Measurements from ENCODE around the gene ITPK1.

ITPK1 gene

DNA sequence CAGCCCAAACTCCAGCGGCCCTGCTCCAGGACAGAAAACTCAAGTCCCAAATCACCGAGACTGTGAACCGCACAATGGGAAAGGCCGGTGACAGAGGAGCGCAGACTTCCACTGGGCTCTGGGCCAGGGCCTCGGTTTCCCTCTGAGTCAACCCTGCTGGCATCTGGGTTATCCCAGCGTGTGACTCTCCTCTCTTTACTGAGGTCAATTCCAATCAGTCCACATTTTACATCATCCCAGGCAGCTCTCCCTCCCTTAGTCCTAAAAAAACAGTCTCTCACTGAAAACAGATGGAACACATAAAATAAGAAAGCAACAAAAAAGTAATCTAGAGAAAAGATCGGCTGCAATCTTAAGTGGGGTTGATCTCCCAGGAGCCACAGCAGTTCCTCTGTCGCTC is 36.9 kb downstream of the ITPK1 start:
- Histone ChIP-seq H3K4ac (ENCODE audit: low read depth in 1 of 2, low read length in 2 of 2) (no peak overlapping the region), H3K18ac (ENCODE audit: low read depth in 1 of 2, low read length in 2 of 2) (no peak overlapping the region), H2BK5ac (ENCODE audit: low read depth, low read length, poor library complexity, severe bottlenecking) (no peak overlapping the region), H2BK12ac (ENCODE audit: low read length in 2 of 2) (no peak overlapping the region), H3K4me2 (ENCODE audit: low read length, poor library complexity, severe bottlenecking) (no peak overlapping the region), H2AFZ (ENCODE audit: low read depth, low read length) (no peak overlapping the region), H4K8ac (ENCODE audit: low read length) (no peak overlapping the region), H3K23ac (ENCODE audit: low read length in 2 of 2) (no peak overlapping the region), H3K79me1 (replicated peaks; ENCODE audit: low read length, poor library complexity, severe bottlenecking) (peaks cover 36% of the 10 kb centered on the region), H2BK120ac (ENCODE audit: low read depth, low read length) (no peak overlapping the region), H3K9ac (ENCODE audit: low read length) (peak overlapping the region; percentile 54), H3K27ac (ENCODE audit: low read length, poor library complexity, severe bottlenecking) (no peak overlapping the region), H2AK5ac (ENCODE audit: low read length, severe bottlenecking) (no peak overlapping the region), H3K4me3 (ENCODE audit: insufficient read depth in 1 of 2, low read depth in 1 of 2, low read length in 2 of 2) (no peak overlapping the region), H2BK15ac (ENCODE audit: low read depth, poor library complexity, severe bottlenecking) (no peak overlapping the region), H3K27me3 (ENCODE audit: control insufficient read depth in 1 of 2, insufficient read depth in 1 of 2, low read length in 2 of 2) (peaks cover 0 to 8% of the 10 kb centered on the region in 2 experiments), H3K9me3 (ENCODE audit: control insufficient read depth, low read length) (no peaks in the 10 kb centered on the region), H4K91ac (ENCODE audit: low read length) (no peak overlapping the region), H3K4me1 (ENCODE audit: control insufficient read depth, insufficient read depth, low read depth, low read length) (peaks cover 14% of the 10 kb centered on the region), H3K36me3 (ENCODE audit: control insufficient read depth in 1 of 2, insufficient read depth in 2 of 2, low read depth in 1 of 2, low read length in 2 of 2) (no peaks in the 10 kb centered on the region), H3K14ac (ENCODE audit: low read length in 2 of 2) (no peak overlapping the region)
- no peak for DNase-seq
- 86% methylated on average over 9 of the region's 9 CpGs for WGBS

DNA sequence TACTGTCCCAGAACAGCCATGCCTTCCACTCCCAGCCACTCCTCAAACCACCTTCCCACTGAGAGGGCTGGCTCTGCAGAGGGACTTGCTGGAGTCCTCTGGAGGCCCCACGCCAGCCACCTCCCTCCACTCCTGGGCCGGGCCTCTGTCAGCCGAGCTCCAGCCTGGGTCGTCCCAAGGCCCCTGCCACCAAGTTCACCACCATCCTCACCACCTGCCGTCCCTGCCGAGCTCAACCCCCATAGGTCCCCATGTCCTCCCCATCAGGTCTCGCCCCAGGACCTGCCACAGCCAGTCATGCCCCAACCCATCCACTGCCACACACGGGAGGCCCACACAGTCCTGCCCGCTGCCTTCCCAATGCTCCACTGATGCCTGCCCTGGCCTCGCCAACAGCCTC is 39.0 kb downstream of the ITPK1 start:
- no peak overlapping the region for H3K4ac ChIP-seq (ENCODE audit: low read depth in 1 of 2, low read length in 2 of 2)

DNA sequence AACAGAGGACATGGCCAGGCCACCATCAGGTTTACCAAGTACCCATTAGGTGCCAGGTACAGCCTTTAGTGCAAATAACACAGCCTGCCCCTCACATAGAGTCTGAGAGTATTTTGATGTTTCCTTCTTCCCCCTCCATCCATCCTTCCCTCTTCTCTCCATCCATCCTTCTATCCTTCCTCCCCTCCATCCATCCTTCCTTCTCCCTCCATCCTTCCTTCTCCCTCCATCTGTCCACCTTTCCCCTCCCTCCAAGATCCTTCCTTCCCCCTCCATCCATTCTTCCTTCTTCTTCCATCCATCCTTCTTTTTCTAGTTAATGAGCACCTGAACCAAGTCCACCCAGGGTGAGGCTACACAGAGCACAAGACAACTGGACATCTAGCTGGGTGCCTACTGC is 39.8 kb downstream of the ITPK1 start:
- Histone ChIP-seq H3K9me3 (ENCODE audit: control insufficient read depth, low read length) (no peaks in the 10 kb centered on the region), H3K4me3 (ENCODE audit: insufficient read depth in 1 of 2, low read depth in 1 of 2, low read length in 2 of 2) (no peak overlapping the region), H2AFZ (ENCODE audit: low read depth, low read length) (no peak overlapping the region), H2AK5ac (ENCODE audit: low read length, severe bottlenecking) (no peak overlapping the region), H3K23ac (ENCODE audit: low read length in 2 of 2) (peak overlapping the region in 1 of 2 experiments; percentile 48), H3K4me2 (ENCODE audit: low read length, poor library complexity, severe bottlenecking) (no peak overlapping the region), H3K4me1 (ENCODE audit: control insufficient read depth, insufficient read depth, low read depth, low read length) (peaks cover 10% of the 10 kb centered on the region), H2BK120ac (ENCODE audit: low read depth, low read length) (no peak overlapping the region), H3K27ac (ENCODE audit: low read length, poor library complexity, severe bottlenecking) (no peak overlapping the region), H3K9ac (ENCODE audit: low read length) (no peak overlapping the region), H3K36me3 (ENCODE audit: control insufficient read depth in 1 of 2, insufficient read depth in 2 of 2, low read depth in 1 of 2, low read length in 2 of 2) (no peaks in the 10 kb centered on the region), H3K14ac (ENCODE audit: low read length in 2 of 2) (peak overlapping the region in 1 of 2 experiments; percentile 35), H2BK15ac (ENCODE audit: low read depth, poor library complexity, severe bottlenecking) (no peak overlapping the region), H3K18ac (ENCODE audit: low read depth in 1 of 2, low read length in 2 of 2) (no peak overlapping the region), H4K8ac (ENCODE audit: low read length) (no peak overlapping the region), H2BK12ac (ENCODE audit: low read length in 2 of 2) (no peak overlapping the region), H4K91ac (ENCODE audit: low read length) (no peak overlapping the region), H3K4ac (ENCODE audit: low read depth in 1 of 2, low read length in 2 of 2) (no peak overlapping the region), H2BK5ac (ENCODE audit: low read depth, low read length, poor library complexity, severe bottlenecking) (no peak overlapping the region), H3K79me1 (replicated peaks; ENCODE audit: low read length, poor library complexity, severe bottlenecking) (peaks cover 19% of the 10 kb centered on the region), H3K27me3 (ENCODE audit: control insufficient read depth in 1 of 2, insufficient read depth in 1 of 2, low read length in 2 of 2) (peaks cover 0 to 8% of the 10 kb centered on the region in 2 experiments)
- DNase-seq = no peak

More for the DNA sequence above, 39.0 kb downstream of the ITPK1 start:
- Histone ChIP-seq H3K27me3 (ENCODE audit: control insufficient read depth in 1 of 2, insufficient read depth in 1 of 2, low read length in 2 of 2) (peaks cover 0 to 8% of the 10 kb centered on the region in 2 experiments), H2BK120ac (ENCODE audit: low read depth, low read length) (no peak overlapping the region), H2BK15ac (ENCODE audit: low read depth, poor library complexity, severe bottlenecking) (no peak overlapping the region), H2BK12ac (ENCODE audit: low read length in 2 of 2) (no peak overlapping the region), H3K9ac (ENCODE audit: low read length) (no peak overlapping the region), H3K4me2 (ENCODE audit: low read length, poor library complexity, severe bottlenecking) (no peak overlapping the region), H3K36me3 (ENCODE audit: control insufficient read depth in 1 of 2, insufficient read depth in 2 of 2, low read depth in 1 of 2, low read length in 2 of 2) (no peaks in the 10 kb centered on the region), H3K9me3 (ENCODE audit: control insufficient read depth, low read length) (no peaks in the 10 kb centered on the region), H3K27ac (ENCODE audit: low read length, poor library complexity, severe bottlenecking) (no peak overlapping the region), H2BK5ac (ENCODE audit: low read depth, low read length, poor library complexity, severe bottlenecking) (no peak overlapping the region), H3K14ac (ENCODE audit: low read length in 2 of 2) (no peak overlapping the region), H2AK5ac (ENCODE audit: low read length, severe bottlenecking) (no peak overlapping the region), H4K8ac (ENCODE audit: low read length) (no peak overlapping the region), H3K23ac (ENCODE audit: low read length in 2 of 2) (no peak overlapping the region), H4K91ac (ENCODE audit: low read length) (no peak overlapping the region), H3K79me1 (replicated peaks; ENCODE audit: low read length, poor library complexity, severe bottlenecking) (peaks cover 20% of the 10 kb centered on the region), H3K4me3 (ENCODE audit: insufficient read depth in 1 of 2, low read depth in 1 of 2, low read length in 2 of 2) (no peak overlapping the region), H3K18ac (ENCODE audit: low read depth in 1 of 2, low read length in 2 of 2) (no peak overlapping the region), H2AFZ (ENCODE audit: low read depth, low read length) (no peak overlapping the region), H3K4me1 (ENCODE audit: control insufficient read depth, insufficient read depth, low read depth, low read length) (peaks cover 12% of the 10 kb centered on the region)
- no peak for DNase-seq
- 93% methylated on average over 10 of the region's 10 CpGs for WGBS

DNA sequence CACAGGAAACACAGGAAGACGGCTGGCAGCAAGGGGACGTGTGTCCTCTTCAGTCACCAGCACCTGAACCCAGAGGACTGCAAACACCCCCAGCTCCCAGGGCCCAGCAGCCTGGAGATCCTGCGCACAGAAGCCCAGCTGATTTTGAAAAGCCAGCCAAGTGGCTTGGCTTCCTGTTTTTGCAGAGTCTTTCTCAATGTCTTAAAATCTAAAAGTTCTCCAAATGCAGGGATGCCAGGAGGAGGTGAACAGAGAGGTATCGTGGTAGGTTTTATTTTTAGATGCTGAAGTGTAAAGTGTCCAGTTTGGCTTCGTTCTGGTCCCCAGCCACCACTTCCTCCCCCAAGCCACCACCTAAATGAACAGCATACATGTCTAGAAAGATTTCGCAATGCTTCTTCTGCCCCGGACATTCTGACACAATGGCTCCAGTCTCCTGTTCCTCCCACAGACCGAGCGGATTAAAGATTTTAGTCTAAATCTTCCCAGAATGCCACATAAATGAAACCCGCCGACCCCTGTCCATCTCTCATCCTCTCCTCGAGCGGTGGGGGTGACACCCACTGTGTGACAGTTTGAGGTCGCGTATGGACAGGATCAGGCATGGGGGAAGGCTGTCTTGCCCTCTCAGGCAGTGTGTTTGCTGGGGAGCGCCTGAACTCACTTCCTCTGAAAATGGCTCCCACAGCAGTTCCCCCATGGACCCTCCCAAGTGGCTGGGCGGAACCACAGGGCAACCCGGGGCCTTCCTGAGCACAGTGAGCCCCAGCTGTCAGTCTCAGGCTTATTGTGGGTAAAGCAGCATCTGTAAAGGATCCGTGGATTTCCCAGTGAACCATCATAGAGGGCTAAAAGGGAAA is 41.6 kb downstream of the ITPK1 start:
- H4K91ac ChIP-seq (ENCODE audit: low read length) = no peak overlapping the region
- H3K4me2 ChIP-seq (ENCODE audit: low read length, poor library complexity, severe bottlenecking) = no peak overlapping the region
- H3K4me3 ChIP-seq (ENCODE audit: insufficient read depth in 1 of 2, low read depth in 1 of 2, low read length in 2 of 2) = peak overlapping the region in 1 of 2 experiments; percentile 42
- H3K23ac ChIP-seq (ENCODE audit: low read length in 2 of 2) = no peak overlapping the region
- no peaks in the 10 kb centered on the region for H3K9me3 ChIP-seq (ENCODE audit: control insufficient read depth, low read length)
- H3K14ac ChIP-seq (ENCODE audit: low read length in 2 of 2) = no peak overlapping the region
- no peak overlapping the region for H3K27ac ChIP-seq (ENCODE audit: low read length, poor library complexity, severe bottlenecking)
- no peak overlapping the region for H2AFZ ChIP-seq (ENCODE audit: low read depth, low read length)
- no peak overlapping the region for H2BK5ac ChIP-seq (ENCODE audit: low read depth, low read length, poor library complexity, severe bottlenecking)
- H3K79me1 ChIP-seq (replicated peaks; ENCODE audit: low read length, poor library complexity, severe bottlenecking) = peaks cover 10% of the 10 kb centered on the region
- no peak overlapping the region for H2BK120ac ChIP-seq (ENCODE audit: low read depth, low read length)
- H3K36me3 ChIP-seq (ENCODE audit: control insufficient read depth in 1 of 2, insufficient read depth in 2 of 2, low read depth in 1 of 2, low read length in 2 of 2) = no peaks in the 10 kb centered on the region
- no peak overlapping the region for H2BK15ac ChIP-seq (ENCODE audit: low read depth, poor library complexity, severe bottlenecking)
- no peak overlapping the region for H3K4ac ChIP-seq (ENCODE audit: low read depth in 1 of 2, low read length in 2 of 2)
- no peak overlapping the region for H4K8ac ChIP-seq (ENCODE audit: low read length)
- peaks cover 0 to 8% of the 10 kb centered on the region in 2 experiments for H3K27me3 ChIP-seq (ENCODE audit: control insufficient read depth in 1 of 2, insufficient read depth in 1 of 2, low read length in 2 of 2)
- H2AK5ac ChIP-seq (ENCODE audit: low read length, severe bottlenecking) = no peak overlapping the region
- DNase-seq = peak; percentile 42
- peak overlapping the region; percentile 67 for H3K9ac ChIP-seq (ENCODE audit: low read length)
- H2BK12ac ChIP-seq (ENCODE audit: low read length in 2 of 2) = no peak overlapping the region
- peaks cover 7% of the 10 kb centered on the region for H3K4me1 ChIP-seq (ENCODE audit: control insufficient read depth, insufficient read depth, low read depth, low read length)
- 65% methylated on average over 17 of the region's 19 CpGs for WGBS
- H3K18ac ChIP-seq (ENCODE audit: low read depth in 1 of 2, low read length in 2 of 2) = peak overlapping the region in 1 of 2 experiments; percentile 28

All from mesenchymal stem cell (in vitro differentiated cells and primary cell).